Kidney (tissue), 14 donors: Measurements from ENCODE around the gene NCAM2. TPM values are rescaled to one million over a fixed set of nuclear protein-coding genes. Genes with fewer than 3 reads are reported as not detected.

Experiments used
- DNase-seq, 5 donors: peaks; one replicate each; pipeline ENCODE4 v3.0.0-alpha.2; 2013 to 2020
- FAIRE-seq: peaks from 2 replicates; lab custom pipeline; 2012; peaks lifted over from hg19 to GRCh38; lab: Jason Lieb, UNC
- H3K27ac ChIP-seq, 2 donors: one replicate each; pipeline ENCODE4 v1.7.0; 2013; ENCODE audit warnings: low read depth in 2 of 2, low read length in 2 of 2, inconsistent platforms in 1 of 2
- H3K27me3 ChIP-seq: one replicate; pipeline ENCODE4 v1.7.1; 2013; ENCODE audit warnings: low read length, inconsistent platforms; ENCODE audit not compliant: control insufficient read depth, insufficient read depth
- H3K36me3 ChIP-seq, 3 donors: one replicate each; pipeline versions ENCODE4 v1.7.0 to v1.7.1; 2013; ENCODE audit warnings: low read length in 3 of 3, control low read depth in 1 of 3, inconsistent platforms in 1 of 3; ENCODE audit not compliant: insufficient read depth in 3 of 3, control insufficient read depth in 2 of 3
- H3K4me1 ChIP-seq, 3 donors: one replicate each; pipeline versions ENCODE4 v1.7.0 to v1.7.1; 2013; ENCODE audit warnings: low read length in 3 of 3, inconsistent platforms in 1 of 3, low read depth in 1 of 3; ENCODE audit not compliant: control insufficient read depth in 2 of 3, insufficient read depth in 2 of 3
- H3K4me3 ChIP-seq, 3 donors: one replicate each; pipeline versions ENCODE4 v1.7.0 to v1.8.1; 2013; ENCODE audit warnings: low read length in 3 of 3, control low read depth in 1 of 3, inconsistent platforms in 1 of 3
- H3K9ac ChIP-seq, 3 donors: one replicate each; pipeline versions ENCODE4 v1.7.0 to v1.7.1; 2013; ENCODE audit warnings: low read length in 3 of 3, control low read depth in 1 of 3, inconsistent platforms in 1 of 3
- H3K9me3 ChIP-seq, 3 donors: one replicate each; pipeline versions ENCODE4 v1.7.0 to v1.7.1; 2013; ENCODE audit warnings: low read length in 3 of 3, control low read depth in 1 of 3, inconsistent platforms in 1 of 3; ENCODE audit not compliant: control insufficient read depth in 2 of 3, insufficient read depth in 1 of 3
- CTCF ChIP-seq: IDR thresholded peaks from 3 replicates; pipeline ENCODE4 v1.5.1; 2012; ENCODE audit warnings: mild to moderate bottlenecking, moderate library complexity, borderline replicate concordance; ENCODE audit not compliant: insufficient read depth; ENCODE audit errors: extremely low read depth
- intact Hi-C: fragments of 100-400 bp; cut with DNase I; formaldehyde crosslinking; loops from one replicate; pipeline ENCODE4 v1.11.1; 2022
- polyA plus RNA-seq: library from polyadenylated mRNA; stranded (reverse); fragments of 350-450 nt; fragmentation: Illumina TruSeq; extraction: RNeasy Lipid Tissue Mini Kit (QIAGEN cat#74804); gene quantifications from one replicate; pipeline ENCODE4 v1.2.3, GENCODE V29; 2014; ENCODE audit warnings: low read depth, low replicate concordance; ENCODE audit not compliant: insufficient read depth
- total RNA-seq: library from RNA; stranded (reverse); fragmentation: NEBNext Ultra II Directional; extraction: Animal tissue kit (Norgen Biotek cat#: 25700); gene quantifications from one replicate; pipeline ENCODE4 v1.2.1, GENCODE V29; 2021
- donor health status: control.
- donor health status: control.
- donor health status: control.
- donor health status: control.
- donor health status: control.
- donor health status: DM: yes; HTN: yes; CAD: no.
- donor health status: Normal renal cell carcinoma (clear cell type).

Gene NCAM2
- total and polyA plus RNA-seq, 2 donors from 2014 or later, result 0.13 to 0.82 TPM

GRCh38 chr21:21165063-21165645 is 166.9 kb downstream of the NCAM2 start:
- Histone ChIP-seq H3K4me3 (no peak overlapping the region), H3K27me3 (no peaks in the 10 kb centered on the region), H3K9ac (no peak overlapping the region), H3K27ac (no peak overlapping the region), H3K4me1 (no peaks in the 10 kb centered on the region), H3K9me3 (no peaks in the 10 kb centered on the region), H3K36me3 (no peaks in the 10 kb centered on the region)
- intact Hi-C loops, result loop anchor here (10.0 kb wide), 1 partner anchor 1630 kb away; no protein-coding TSS in a partner anchor
- no peak for TF ChIP-seq CTCF
- DNase-seq, result peak in 3 of 5 donors; percentile 11 to 74 (median 37)
- FAIRE-seq, result no peak

- H3K27ac ChIP-seq, result no peak overlapping the region
- no peak overlapping the region for H3K9ac ChIP-seq
- no peaks in the 10 kb centered on the region for H3K4me1 ChIP-seq
- H3K9me3 ChIP-seq, result no peaks in the 10 kb centered on the region
- H3K27me3 ChIP-seq, result no peaks in the 10 kb centered on the region
- DNase-seq, result no peak
- intact Hi-C loops, result no loop called here
- no peak for FAIRE-seq
- TF ChIP-seq CTCF, result no peak
- H3K4me3 ChIP-seq, result no peak overlapping the region
- no peaks in the 10 kb centered on the region for H3K36me3 ChIP-seq
Observed at GRCh38 chr21:21174676-21175075, 176.5 kb downstream of the NCAM2 start.

GRCh38 chr21:21175798-21176334 is 177.7 kb downstream of the NCAM2 start:
- no peaks in the 10 kb centered on the region for H3K27me3 ChIP-seq
- intact Hi-C loops, result no loop called here
- FAIRE-seq, result no peak

More at GRCh38 chr21:21175798-21176334, 177.7 kb downstream of the NCAM2 start:
- Histone ChIP-seq H3K36me3 (no peaks in the 10 kb centered on the region), H3K4me3 (no peak overlapping the region), H3K4me1 (no peaks in the 10 kb centered on the region), H3K9me3 (no peaks in the 10 kb centered on the region), H3K9ac (no peak overlapping the region), H3K27ac (no peak overlapping the region)
- no peak for TF ChIP-seq CTCF
- no peak for DNase-seq
